GM12872 (cell line): ENCODE measurements around the gene SLC50A1.

Source experiments
- TF ChIP-seq, protein P1 (sequence below): IDR thresholded peaks from 3 replicates; pipeline ENCODE4 v1.5.1; 2011; ENCODE audit warnings: low read depth, mild to moderate bottlenecking, low read length, moderate library complexity; ENCODE audit not compliant: insufficient read depth

SLC50A1 gene, protein sequence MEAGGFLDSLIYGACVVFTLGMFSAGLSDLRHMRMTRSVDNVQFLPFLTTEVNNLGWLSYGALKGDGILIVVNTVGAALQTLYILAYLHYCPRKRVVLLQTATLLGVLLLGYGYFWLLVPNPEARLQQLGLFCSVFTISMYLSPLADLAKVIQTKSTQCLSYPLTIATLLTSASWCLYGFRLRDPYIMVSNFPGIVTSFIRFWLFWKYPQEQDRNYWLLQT

DNA sequence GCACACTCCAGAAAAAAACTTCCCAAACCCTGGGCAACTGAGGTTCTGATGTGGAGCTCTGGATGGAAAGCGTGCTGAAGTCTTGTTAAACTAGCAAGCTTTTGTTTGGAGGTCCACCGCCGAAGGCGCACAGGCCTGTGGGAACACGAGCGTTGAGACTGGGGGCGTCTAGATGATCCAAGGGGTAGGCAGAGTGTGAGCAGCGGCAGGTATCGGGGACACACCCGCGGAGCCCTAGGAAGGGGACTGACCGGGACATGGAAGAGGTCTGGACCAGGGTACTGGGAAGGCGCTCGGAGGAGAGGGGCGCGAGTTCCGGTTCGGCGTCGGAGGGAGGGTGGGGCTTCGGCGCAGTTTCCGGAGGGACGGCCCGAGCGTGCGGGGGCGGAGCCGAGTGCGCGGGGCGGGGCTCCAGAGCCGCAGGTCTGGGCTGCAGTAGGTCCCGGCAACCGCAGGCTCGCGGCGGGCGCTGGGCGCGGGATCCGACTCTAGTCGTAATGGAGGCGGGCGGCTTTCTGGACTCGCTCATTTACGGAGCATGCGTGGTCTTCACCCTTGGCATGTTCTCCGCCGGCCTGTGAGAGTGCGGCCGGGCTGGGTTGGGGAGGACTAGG is at the start of gene SLC50A1:
TSS of gene SLC50A1 (plus strand) at position 438 of the 614 bp plus-strand sequence. CDS start at position 498, 60 bp downstream.
- TF ChIP-seq, protein P1, sequence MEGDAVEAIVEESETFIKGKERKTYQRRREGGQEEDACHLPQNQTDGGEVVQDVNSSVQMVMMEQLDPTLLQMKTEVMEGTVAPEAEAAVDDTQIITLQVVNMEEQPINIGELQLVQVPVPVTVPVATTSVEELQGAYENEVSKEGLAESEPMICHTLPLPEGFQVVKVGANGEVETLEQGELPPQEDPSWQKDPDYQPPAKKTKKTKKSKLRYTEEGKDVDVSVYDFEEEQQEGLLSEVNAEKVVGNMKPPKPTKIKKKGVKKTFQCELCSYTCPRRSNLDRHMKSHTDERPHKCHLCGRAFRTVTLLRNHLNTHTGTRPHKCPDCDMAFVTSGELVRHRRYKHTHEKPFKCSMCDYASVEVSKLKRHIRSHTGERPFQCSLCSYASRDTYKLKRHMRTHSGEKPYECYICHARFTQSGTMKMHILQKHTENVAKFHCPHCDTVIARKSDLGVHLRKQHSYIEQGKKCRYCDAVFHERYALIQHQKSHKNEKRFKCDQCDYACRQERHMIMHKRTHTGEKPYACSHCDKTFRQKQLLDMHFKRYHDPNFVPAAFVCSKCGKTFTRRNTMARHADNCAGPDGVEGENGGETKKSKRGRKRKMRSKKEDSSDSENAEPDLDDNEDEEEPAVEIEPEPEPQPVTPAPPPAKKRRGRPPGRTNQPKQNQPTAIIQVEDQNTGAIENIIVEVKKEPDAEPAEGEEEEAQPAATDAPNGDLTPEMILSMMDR: no peak

DNA sequence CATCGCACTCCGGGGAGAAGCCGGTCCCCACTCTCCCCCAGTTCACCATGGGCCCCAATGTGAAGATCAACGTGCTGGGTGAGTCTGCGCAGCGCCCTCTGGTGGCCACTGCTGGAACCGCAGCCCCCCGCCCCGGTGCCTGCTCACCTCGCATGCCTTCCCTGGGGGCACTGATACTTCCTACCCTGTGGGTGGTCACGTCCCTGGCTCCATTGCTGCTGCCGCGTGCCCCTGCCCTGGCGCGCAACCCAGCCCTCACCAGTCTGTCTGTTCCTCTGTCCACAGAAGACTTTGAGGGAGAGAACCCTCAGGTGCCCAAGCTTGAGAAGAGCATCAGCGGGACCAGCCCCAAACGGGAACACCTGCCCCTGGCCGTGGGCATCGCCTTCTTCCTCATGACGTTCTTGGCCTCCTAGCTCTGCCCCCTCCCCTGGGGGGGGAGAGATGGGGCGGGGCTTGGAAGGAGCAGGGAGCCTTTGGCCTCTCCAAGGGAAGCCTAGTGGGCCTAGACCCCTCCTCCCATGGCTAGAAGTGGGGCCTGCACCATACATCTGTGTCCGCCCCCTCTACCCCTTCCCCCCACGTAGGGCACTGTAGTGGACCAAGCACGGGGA is 49.4 kb upstream of the SLC50A1 start:
- TF ChIP-seq, protein P1: peak; percentile 98

DNA sequence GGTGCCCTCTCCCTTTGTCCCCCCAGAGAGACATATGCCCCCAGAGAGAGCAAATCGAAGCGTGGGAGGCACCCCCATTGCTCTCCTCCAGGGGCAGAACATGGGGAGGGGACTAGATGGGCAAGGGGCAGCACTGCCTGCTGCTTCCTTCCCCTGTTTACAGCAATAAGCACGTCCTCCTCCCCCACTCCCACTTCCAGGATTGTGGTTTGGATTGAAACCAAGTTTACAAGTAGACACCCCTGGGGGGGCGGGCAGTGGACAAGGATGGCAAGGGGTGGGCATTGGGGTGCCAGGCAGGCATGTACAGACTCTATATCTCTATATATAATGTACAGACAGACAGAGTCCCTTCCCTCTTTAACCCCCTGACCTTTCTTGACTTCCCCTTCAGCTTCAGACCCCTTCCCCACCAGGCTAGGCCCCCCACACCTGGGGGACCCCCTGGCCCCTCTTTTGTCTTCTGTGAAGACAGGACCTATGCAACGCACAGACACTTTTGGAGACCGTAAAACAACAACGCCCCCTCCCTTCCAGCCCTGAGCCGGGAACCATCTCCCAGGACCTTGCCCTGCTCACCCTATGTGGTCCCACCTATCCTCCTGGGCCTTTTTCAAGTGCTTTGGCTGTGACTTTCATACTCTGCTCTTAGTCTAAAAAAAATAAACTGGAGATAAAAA is 48.7 kb upstream of the SLC50A1 start:
- TF ChIP-seq, protein P1: peak; percentile 31; the same call in 1 of the 3 replicates

DNA sequence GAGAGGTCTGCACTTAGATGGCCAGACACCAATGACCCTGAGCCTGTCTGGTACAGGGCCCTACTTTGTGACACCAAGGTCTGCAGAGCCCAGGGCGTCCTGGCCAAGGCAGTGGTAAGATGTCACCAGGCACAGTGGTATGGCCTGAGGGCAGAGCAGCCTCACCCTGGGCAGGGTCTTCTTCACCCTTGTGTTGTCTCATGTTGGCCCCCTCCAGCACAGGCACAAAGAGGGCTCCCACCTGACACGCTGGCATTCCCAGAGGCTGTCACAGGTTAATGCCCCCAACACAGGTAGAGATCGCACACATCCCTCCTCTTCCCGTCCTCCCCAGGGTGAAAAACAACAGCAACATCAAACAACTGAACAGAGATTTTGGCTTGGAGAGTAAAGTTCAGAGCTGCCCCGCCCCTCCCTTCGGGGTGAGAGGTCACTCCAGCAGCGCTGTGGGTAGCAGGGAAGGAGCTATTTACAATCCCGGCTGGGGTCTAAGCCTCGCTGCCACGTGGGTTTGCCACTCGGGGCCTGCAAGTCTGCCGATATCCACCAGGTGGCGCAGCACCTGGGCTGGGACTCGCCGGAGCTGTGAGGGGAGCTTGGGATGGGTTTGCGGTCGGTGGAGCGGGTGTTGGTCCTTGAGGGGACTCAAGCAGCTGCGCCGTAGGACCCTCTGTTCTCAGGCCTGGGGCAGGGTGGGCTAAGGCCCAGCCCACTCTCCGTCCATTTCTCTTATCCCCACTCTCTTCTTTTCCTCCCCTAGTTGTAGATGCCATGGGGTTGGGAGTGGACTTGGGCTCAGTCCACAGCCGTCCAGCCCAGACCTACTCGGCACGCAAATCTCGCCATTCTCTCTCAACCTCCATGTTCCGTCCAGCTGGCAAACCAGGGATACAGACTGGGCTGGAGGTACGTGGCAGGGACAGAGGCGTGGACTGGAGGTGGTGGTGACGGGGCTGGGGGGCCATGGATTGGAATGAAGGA is 44.3 kb upstream of the SLC50A1 start:
- TF ChIP-seq, protein P1: peak; percentile 99

DNA sequence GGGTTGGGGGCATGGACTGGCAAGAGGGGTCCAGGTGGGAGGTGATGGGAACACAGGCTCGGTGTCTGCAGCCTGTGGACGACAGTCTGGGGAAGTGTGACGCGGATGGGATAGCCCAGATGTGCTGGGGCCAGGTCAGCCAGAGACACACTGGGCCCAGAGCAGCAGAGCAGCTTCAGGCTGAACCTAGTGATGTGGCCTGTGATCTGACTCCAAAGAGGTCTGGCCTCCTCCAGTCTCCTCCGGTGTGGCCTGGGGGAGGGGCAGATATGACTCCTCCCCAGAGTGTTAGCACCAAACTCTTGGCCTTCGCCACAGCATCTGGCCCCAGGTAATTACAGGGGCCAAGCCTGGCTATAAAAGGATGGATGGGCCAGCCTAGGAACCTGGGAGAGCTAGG is 43.5 kb upstream of the SLC50A1 start:
- TF ChIP-seq, protein P1: no peak

DNA sequence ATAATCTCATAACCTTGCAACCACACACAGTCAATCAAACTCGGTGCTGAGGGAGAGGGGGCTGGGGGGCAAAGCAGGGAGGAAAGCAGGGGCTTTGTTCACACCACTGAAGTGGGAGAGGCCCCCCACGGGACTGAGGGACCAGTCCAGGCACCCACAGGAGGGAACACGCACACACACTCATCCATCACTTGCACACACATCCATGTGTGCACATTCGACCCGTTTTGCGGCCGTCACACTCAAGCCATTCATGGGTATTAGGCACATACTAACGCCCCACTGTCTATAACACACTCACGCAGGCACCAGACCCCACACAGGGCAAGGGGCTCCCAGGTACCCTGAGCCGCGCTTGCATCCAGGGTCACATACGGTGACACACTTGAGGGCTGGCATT is 43.0 kb upstream of the SLC50A1 start:
- TF ChIP-seq, protein P1: no peak
